Stimulated activated CD4-positive, alpha-beta T cell treated with anti-CD3 and anti-CD28 coated beads, Interleukin-15, amount 100 ng/mL, for 24 hours (primary cell): ENCODE measurements around the gene PFDN6.
A peak's percentile ranks its signal among the peaks of the same experiment; 100 is the strongest.
"Not testable (repeated sequence)": the region's sequence is repeated elsewhere in the genome, so short reads cannot be mapped to it uniquely, and the experiment has no call there.

Experiments used
- DNase-seq: peaks from one replicate; pipeline ENCODE4 v3.0.0-alpha.2; 2020

Gene PFDN6

DNA sequence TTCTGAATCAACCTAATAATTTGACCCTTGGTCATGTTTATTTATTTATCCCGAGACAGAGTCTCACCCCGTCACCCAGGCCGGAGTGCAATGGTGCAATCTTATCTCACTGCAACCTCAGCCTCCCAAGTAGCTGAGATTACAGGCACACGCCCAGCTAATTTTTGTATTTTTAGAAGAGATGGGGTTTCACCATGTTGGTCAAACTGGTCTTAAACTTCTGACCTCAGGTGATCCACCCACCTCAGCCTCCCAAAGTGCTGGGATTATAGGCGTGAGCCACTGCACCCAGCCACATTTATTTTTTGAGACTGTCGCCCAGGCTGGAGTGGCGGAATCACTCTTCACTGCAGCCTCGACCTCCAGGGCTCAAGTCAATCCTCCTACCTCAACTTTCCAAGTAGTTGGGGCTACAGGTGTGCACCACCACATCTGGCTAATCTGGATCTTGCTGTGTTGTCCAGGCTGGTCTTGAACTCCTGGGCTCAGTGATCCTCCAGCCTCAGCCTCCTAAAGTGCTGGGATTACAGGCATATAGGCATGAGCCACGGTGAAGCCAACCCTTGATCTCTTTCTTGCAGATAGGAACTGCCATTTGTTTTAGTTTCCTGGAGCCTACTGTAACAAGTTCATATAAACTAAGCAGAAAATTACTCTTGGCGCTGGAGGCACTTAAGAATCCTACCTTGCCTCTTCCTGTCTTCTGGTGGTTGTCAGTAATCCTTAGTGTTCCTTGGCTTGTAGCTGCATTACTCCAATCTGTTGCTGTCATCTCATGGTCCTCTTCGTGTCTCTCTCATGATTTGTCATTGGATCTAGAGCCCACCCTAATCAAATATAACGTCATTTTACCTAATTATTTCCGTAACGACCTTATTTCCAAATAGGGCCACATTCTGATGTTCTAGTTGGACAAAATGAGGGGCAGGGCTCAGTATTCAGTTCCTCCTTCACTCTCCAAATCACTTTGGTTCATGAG lies 15.2 kb upstream of the PFDN6 start:
- no peak for DNase-seq

DNA sequence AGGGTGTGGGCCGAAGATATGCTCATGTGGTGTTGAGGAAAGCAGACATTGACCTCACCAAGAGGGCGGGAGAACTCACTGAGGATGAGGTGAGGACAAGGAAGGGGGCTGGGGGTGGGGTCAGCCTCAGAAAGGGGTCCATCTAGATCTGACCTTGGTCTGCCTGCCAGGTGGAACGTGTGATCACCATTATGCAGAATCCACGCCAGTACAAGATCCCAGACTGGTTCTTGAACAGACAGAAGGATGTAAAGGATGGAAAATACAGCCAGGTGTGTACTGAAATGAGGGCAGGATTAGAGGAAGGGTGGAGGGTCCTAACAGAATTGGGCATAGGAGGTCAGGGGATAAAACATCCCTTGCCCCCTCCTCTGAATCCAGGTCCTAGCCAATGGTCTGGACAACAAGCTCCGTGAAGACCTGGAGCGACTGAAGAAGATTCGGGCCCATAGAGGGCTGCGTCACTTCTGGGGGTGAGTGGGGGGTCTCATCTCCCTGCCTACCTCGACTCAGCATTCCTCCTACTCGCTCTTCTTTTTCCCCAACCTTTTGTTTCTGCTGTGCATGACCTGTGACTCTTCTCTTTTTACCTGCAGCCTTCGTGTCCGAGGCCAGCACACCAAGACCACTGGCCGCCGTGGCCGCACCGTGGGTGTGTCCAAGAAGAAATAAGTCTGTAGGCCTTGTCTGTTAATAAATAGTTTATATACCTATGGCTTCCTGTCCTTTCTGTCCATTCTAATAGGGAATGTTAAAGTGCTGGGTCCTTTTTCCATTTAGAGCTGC lies 13.4 kb upstream of the PFDN6 start:
- peak; percentile 41 for DNase-seq

DNA sequence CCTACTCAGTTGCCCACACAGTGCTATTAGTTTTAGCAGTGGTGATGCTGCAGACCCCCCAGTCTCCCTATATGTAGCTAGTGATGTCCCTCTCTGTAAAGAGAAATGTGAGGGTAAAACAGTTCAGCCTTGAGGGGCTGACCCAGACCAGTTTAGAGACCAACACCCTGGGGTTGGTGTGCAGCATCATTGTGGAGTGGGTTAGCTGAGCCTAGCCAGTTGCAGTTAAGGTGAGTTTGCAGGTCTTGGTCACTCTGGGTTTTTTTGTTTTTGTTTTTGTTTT lies 12.9 kb upstream of the PFDN6 start:
- DNase-seq: no peak

DNA sequence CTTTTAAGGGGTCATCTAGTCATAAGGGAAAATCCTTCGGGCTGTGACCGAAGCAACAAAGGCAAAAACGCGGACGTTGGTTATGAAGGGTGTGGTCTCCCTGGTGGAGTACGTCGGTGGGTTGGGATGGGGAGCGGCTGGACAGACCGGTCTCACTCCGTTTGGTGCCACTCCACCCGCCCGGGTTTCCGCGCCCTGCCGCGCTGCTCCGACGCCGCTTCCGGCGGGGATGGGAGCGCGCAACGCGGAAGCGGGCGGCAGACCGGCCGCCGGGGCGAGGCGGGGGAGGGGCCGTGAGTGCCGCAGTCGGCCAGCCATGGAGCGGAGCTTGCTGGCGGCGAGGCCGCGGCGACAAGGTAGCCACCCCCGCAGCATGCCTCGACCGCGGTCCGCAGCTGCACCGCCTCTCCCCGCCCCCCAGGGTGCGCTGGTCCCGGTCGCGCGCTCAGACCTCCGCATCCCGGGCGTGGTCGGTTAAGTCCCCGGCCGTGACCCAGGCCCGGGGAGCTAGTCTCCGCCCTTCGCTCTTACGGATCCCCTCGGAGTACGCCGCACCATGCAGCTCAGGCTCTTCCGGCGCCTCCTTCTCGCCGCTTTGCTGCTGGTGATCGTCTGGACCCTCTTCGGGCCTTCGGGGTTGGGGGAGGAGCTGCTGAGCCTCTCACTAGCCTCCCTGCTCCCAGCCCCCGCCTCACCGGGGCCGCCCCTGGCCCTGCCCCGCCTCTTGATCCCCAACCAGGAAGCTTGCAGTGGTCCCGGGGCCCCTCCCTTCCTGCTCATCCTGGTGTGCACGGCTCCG lies 12.3 kb upstream of the PFDN6 start, which contains the start of gene B3GALT4:
B3GALT4 (plus strand) TSS at position 260 of the 799 bp plus-strand sequence; CDS start at position 557, 297 bp downstream.
- peak; percentile 90 for DNase-seq

- peak; percentile 58 for DNase-seq
These were observed 11.6 kb upstream of the PFDN6 start for GRCh38 chr6:33277663-33278391.

- DNase-seq: no peak
These were observed 11.0 kb upstream of the PFDN6 start for GRCh38 chr6:33278392-33278741.

GRCh38 chr6:33278810-33279209 lies 10.6 kb upstream of the PFDN6 start:
- DNase-seq: no peak

- DNase-seq: no peak
These were observed 10.1 kb upstream of the PFDN6 start for GRCh38 chr6:33279257-33279695.

- no peak for DNase-seq
These were observed 9.4 kb upstream of the PFDN6 start for GRCh38 chr6:33279971-33280511.

DNA sequence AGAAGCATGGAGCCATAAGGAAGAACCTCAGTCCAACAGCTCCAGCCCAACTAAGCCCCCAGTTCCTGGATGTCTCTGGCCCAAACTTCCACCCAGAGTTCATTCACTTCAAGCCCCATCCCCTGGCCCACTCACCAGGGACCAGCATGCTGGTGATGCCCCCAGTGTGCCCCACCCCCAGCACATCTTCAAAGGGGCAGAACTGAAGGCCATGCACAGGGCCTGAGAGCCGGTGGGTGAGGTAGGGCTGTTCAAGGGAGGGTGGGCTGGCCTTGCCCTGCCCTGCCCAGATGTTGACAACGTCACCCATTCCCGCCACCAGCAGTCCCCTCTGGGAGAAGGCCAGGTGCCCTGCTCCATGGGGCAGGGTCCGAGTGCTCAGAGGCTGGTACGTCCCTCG lies 8.9 kb upstream of the PFDN6 start:
- no peak for DNase-seq

- DNase-seq: not testable (repeated sequence)
These were observed 4.2 kb upstream of the PFDN6 start for GRCh38 chr6:33285214-33285613.

DNA sequence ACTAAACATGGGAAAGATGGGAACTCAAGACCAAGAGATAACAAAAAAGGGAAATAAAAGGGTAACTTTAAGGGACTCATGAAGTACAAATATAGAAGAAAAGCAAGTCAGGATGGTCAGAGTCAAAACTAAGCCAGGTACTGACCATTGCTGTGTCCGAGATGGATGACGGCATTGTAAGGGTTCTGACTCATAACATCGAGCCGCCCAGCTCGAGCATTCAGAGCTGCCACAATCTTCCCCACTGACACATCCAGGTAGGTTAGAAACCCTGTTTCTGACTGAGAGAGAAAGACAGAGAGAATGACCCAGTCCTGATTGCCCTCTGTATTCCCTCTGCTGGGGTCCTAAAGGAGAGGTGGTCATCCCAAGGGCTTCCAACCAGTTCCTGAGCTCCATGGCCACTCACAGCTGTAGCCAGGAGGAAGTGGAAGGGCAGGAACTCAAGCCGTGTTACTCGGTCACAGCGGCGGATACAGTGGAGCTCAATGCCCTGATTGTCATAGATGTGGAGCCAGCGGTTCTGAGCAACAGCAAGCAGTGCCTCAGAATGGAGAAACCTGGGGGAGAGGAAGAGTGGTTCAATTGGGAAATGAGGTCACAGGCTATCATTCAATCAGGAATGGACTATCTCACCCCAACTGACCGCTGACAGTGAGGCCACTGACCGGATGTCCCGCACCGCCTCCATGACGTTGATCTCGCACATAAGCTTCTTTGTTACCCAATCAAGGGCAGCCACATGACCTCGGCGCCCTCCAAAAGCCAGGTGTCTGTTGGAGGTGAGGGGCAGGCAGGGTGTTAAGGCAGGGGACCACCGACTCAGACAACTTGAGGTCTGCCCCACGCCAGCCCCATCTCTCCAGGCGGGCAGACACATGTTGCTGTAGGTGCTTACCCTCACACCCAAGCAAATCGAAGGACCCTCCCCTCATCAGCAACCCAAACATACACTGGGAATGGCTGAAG lies 2.2 kb upstream of the PFDN6 start:
- DNase-seq: no peak

DNA sequence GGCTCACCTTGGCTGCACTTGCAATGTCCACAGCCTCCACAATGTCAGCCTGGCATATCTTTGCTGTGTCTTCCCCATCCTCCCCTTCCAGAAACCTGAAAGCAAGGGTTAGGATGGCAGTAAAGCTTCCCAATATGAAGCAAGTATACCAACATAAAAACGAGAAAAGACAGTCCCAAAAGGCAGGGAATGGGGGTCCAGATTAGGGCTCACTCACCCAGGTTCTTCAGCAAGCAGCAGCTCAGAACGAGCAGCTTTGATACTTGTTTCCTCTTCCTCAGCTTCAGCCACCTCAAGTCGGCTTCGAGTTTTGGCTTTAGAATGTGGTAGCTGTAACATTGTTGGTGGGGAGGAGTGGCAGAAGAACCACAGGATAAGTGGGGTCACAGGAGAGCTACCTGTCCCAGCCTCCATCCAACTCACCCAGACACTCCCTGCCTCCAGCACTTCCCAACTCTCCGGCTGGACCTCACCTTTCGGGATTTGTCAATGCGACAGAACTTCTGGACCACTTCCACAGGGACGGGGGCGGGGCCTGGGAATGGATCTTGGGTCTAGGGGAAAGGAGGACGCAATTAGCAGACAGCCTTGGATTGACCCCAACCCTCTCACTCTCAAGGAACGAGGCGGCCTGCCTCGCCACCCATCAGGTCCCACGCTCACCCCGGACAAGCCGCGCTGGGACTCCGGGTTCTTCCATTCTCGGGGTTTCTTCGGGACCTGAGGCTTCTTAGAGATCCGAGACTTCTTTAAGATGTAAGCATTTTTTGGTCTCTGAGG lies 1.1 kb upstream of the PFDN6 start:
- no peak for DNase-seq

GRCh38 chr6:33289784-33290315 lies 449 bp downstream of the PFDN6 start:
- no peak for DNase-seq

DNA sequence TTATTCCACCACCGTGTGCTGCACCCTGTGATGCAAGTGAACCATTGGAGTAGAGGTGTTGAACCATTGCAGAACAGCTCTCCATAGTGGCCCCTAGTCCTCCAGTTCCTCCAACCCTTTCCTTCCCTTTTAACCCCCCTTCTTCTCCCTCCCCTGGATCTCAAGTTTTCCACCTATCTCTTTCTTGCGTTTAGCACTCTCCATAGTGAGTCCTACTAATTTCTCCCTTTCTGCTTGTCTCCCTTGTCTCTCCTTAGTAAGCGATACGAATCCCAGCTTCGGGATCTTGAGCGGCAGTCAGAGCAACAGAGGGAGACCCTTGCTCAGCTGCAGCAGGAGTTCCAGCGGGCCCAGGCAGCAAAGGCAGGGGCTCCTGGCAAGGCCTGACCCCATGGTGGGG lies 1.1 kb downstream of the PFDN6 start:
- DNase-seq: no peak

- DNase-seq: no peak
These were observed 3.7 kb downstream of the PFDN6 start for GRCh38 chr6:33292996-33293682.

GRCh38 chr6:33294086-33294823 lies 4.9 kb downstream of the PFDN6 start:
- DNase-seq: no peak

- no peak for DNase-seq
These were observed 6.4 kb downstream of the PFDN6 start for GRCh38 chr6:33295621-33296369.
